GM12865 (cell line): ENCODE measurements around the gene DEPDC1B.

Experiments used
- DNase-seq: peaks from one replicate; pipeline ENCODE4 v3.0.0; 2010; ENCODE audit warnings: low read depth
- H3K4me3 ChIP-seq: 2 replicates; pipeline ENCODE4 v1.5.1; 2011; ENCODE audit warnings: mild to moderate bottlenecking, low read depth, low read length, control low read depth
- CTCF ChIP-seq: IDR thresholded peaks from 2 replicates; pipeline ENCODE4 v1.5.1; 2011; ENCODE audit warnings: low read length, control low read depth, low read depth, inconsistent platforms; ENCODE audit not compliant: insufficient read depth; ENCODE audit errors: missing control alignments

DEPDC1B gene

GRCh38 chr5:60551829-60552228 is 148.1 kb downstream of the DEPDC1B start:
- H3K4me3 ChIP-seq: no peak overlapping the region
- DNase-seq: no peak
- no peak for TF ChIP-seq CTCF

- H3K4me3 ChIP-seq: no peak overlapping the region
- DNase-seq: no peak
- TF ChIP-seq CTCF: no peak
Observed at GRCh38 chr5:60551250-60551649, 148.7 kb downstream of the DEPDC1B start.

- no peak overlapping the region for H3K4me3 ChIP-seq
- no peak for TF ChIP-seq CTCF
- no peak for DNase-seq
Observed at GRCh38 chr5:60550311-60550710, 149.7 kb downstream of the DEPDC1B start.

GRCh38 chr5:60549841-60550240 is 150.1 kb downstream of the DEPDC1B start:
- no peak overlapping the region for H3K4me3 ChIP-seq
- no peak for DNase-seq
- no peak for TF ChIP-seq CTCF
